ENCODE data around the gene NELL1. TPM values are rescaled to one million over a fixed set of nuclear protein-coding genes. Genes with fewer than 3 reads are reported as not detected.

NELL1 gene
- polyA plus RNA-seq, 1 experiment, result not detected

- H3K4me3 ChIP-seq (ENCODE audit: low read depth, low read length), result no peak overlapping the region
- no peaks in the 10 kb centered on the region for H3K27me3 ChIP-seq (ENCODE audit: control insufficient read depth, insufficient read depth, low read length)
- CTCF ChIA-PET, result no interaction called here
- no peaks in the 10 kb centered on the region for H3K9me3 ChIP-seq (ENCODE audit: control insufficient read depth, insufficient read depth, low read length)
- POLR2A ChIA-PET, result no interaction called here
- TF ChIP-seq CTCF (IDR thresholded peaks at IDR 0.05; ENCODE audit: low read depth, low read length), result no peak
- no peak overlapping the region for H3K27ac ChIP-seq (ENCODE audit: low read depth, low read length)
- DNase-seq (ENCODE audit: low read depth, low spot score), result no peak
These were observed 34.6 kb upstream of the NELL1 start for GRCh38 chr11:20634781-20635180.

GRCh38 chr11:20638074-20638473 lies 31.3 kb upstream of the NELL1 start:
- TF ChIP-seq CTCF (IDR thresholded peaks at IDR 0.05; ENCODE audit: low read depth, low read length), result no peak
- POLR2A ChIA-PET, result no interaction called here
- Histone ChIP-seq H3K27ac (ENCODE audit: low read depth, low read length) (no peak overlapping the region), H3K4me3 (ENCODE audit: low read depth, low read length) (no peak overlapping the region), H3K9me3 (ENCODE audit: control insufficient read depth, insufficient read depth, low read length) (no peaks in the 10 kb centered on the region), H3K27me3 (ENCODE audit: control insufficient read depth, insufficient read depth, low read length) (no peaks in the 10 kb centered on the region)
- CTCF ChIA-PET, result interaction anchor here (2.0 kb wide), 1 partner anchor 10 kb away, joined by 6 read pairs; no protein-coding TSS in a partner anchor
- no peak for DNase-seq (ENCODE audit: low read depth, low spot score)

- DNase-seq (ENCODE audit: low read depth, low spot score), result no peak
- no peak overlapping the region for H3K4me3 ChIP-seq (ENCODE audit: low read depth, low read length)
- TF ChIP-seq CTCF (IDR thresholded peaks at IDR 0.05; ENCODE audit: low read depth, low read length), result no peak
- POLR2A ChIA-PET, result no interaction called here
- no peaks in the 10 kb centered on the region for H3K9me3 ChIP-seq (ENCODE audit: control insufficient read depth, insufficient read depth, low read length)
- H3K27ac ChIP-seq (ENCODE audit: low read depth, low read length), result no peak overlapping the region
- CTCF ChIA-PET, result interaction anchor here (2.0 kb wide), 1 partner anchor 8 kb away, joined by 6 read pairs; no protein-coding TSS in a partner anchor
- H3K27me3 ChIP-seq (ENCODE audit: control insufficient read depth, insufficient read depth, low read length), result no peaks in the 10 kb centered on the region
These were observed 29.7 kb upstream of the NELL1 start for GRCh38 chr11:20639688-20640087.

GRCh38 chr11:20640401-20640800 lies 29.0 kb upstream of the NELL1 start:
- POLR2A ChIA-PET, result no interaction called here
- Histone ChIP-seq H3K4me3 (ENCODE audit: low read depth, low read length) (no peak overlapping the region), H3K27ac (ENCODE audit: low read depth, low read length) (no peak overlapping the region), H3K9me3 (ENCODE audit: control insufficient read depth, insufficient read depth, low read length) (no peaks in the 10 kb centered on the region), H3K27me3 (ENCODE audit: control insufficient read depth, insufficient read depth, low read length) (no peaks in the 10 kb centered on the region)
- TF ChIP-seq CTCF (IDR thresholded peaks at IDR 0.05; ENCODE audit: low read depth, low read length), result no peak
- CTCF ChIA-PET, result interaction anchor here (2.0 kb wide), 1 partner anchor 8 kb away, joined by 6 read pairs; no protein-coding TSS in a partner anchor
- no peak for DNase-seq (ENCODE audit: low read depth, low spot score)

- POLR2A ChIA-PET, result no interaction called here
- CTCF ChIA-PET, result interaction anchor here (1.2 kb wide), 1 partner anchor 29 kb away, joined by 4 read pairs; no protein-coding TSS in a partner anchor
These were observed 25.0 kb upstream of the NELL1 start for GRCh38 chr11:20644360-20644759.

More at GRCh38 chr11:20644360-20644759, 25.0 kb upstream of the NELL1 start:
- no peaks in the 10 kb centered on the region for H3K27me3 ChIP-seq (ENCODE audit: control insufficient read depth, insufficient read depth, low read length)
- no peak overlapping the region for H3K4me3 ChIP-seq (ENCODE audit: low read depth, low read length)
- TF ChIP-seq CTCF (IDR thresholded peaks at IDR 0.05; ENCODE audit: low read depth, low read length), result no peak
- H3K9me3 ChIP-seq (ENCODE audit: control insufficient read depth, insufficient read depth, low read length), result no peaks in the 10 kb centered on the region
- no peak overlapping the region for H3K27ac ChIP-seq (ENCODE audit: low read depth, low read length)
- DNase-seq (ENCODE audit: low read depth, low spot score), result no peak
